22Rv1 (cell line): ENCODE measurements around the gene GUF1.
A peak's percentile ranks its signal among the peaks of the same experiment; 100 is the strongest.

ENCODE experiments used
- H3K27ac ChIP-seq: fragments of 450-650 bp; 2 replicates; pipeline ENCODE4 v1.5.1; 2017
- CTCF ChIP-seq: fragments of 450-650 bp; IDR thresholded peaks from 2 replicates; pipeline ENCODE4 v1.5.1; 2017; ENCODE audit warnings: mild to moderate bottlenecking
- ZFX ChIP-seq: fragments of 450-650 bp; IDR thresholded peaks from 2 replicates; pipeline ENCODE4 v1.6.1; 2017; ENCODE audit warnings: antibody characterized with exemption, borderline replicate concordance

GUF1 gene

GRCh38 chr4:44670506-44671199 lies 7.6 kb upstream of the GUF1 start:
- no peak for TF ChIP-seq ZFX
- TF ChIP-seq CTCF = no peak
- no peak overlapping the region for H3K27ac ChIP-seq

- TF ChIP-seq ZFX (no peak), CTCF (no peak)
- no peak overlapping the region for H3K27ac ChIP-seq
Measured at GRCh38 chr4:44671636-44672035, 6.6 kb upstream of the GUF1 start.

GRCh38 chr4:44674471-44674870 lies 3.7 kb upstream of the GUF1 start:
- no peak for TF ChIP-seq CTCF
- TF ChIP-seq ZFX = no peak
- H3K27ac ChIP-seq = no peak overlapping the region

- no peak overlapping the region for H3K27ac ChIP-seq
- TF ChIP-seq ZFX (no peak), CTCF (no peak)
Measured at GRCh38 chr4:44675366-44675765, 2.9 kb upstream of the GUF1 start.

GRCh38 chr4:44679060-44679459 lies 840 bp downstream of the GUF1 start:
- H3K27ac ChIP-seq = peak overlapping the region; percentile 70
- TF ChIP-seq ZFX (no peak), CTCF (no peak)

- TF ChIP-seq ZFX (no peak), CTCF (no peak)
- H3K27ac ChIP-seq = no peak overlapping the region
Measured at GRCh38 chr4:44684648-44685047, 6.4 kb downstream of the GUF1 start.

GRCh38 chr4:44700427-44700826 lies 22.2 kb downstream of the GUF1 start:
- TF ChIP-seq ZFX (no peak), CTCF (no peak)
- no peak overlapping the region; the same call in 1 of the 2 replicates for H3K27ac ChIP-seq
